ENCODE measurements around the gene CRELD2.

CRELD2 gene

DNA sequence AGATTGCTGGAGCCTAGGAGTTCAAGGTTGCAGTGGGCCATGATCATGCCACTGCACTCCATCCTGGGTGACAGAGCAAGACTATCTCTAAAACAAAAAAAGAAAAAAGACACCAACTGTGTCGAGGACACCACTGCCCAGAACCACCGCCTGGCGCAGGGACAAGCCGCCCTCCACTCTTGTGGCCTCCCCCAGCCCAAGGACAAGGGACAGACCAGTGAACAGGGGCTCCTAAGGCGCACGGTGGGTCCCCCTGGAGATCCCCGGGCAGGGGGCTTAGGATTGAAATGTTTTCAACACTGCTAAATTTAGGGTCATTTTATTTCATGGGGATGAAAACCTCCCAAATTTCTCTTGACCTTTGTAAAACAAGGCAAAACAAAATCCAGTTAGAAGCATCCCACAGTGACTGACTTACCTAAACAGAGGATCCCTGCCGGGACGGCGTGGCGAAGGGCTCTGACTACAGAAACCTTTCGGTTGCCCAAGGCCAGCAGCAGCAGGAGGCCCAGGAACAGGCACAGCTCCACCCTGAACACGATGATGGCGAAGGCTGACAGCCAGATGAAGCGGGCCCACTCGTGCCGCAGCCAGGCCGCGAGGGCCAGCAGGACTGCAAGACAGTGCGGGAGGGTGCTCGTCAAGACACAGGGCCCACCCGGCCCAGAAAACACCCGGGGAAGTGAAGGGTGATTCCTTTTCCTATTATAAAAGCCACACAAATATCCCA lies 8.8 kb upstream of the CRELD2 start:
- Histone ChIP-seq H3K36me3 (peaks cover 63% of the 10 kb centered on the region), H3K27me3 (no peaks in the 10 kb centered on the region), H3K27ac (no peak overlapping the region), H3K9me3 (no peaks in the 10 kb centered on the region), H3K4me1 (ENCODE audit: control insufficient read depth in 1 of 2, insufficient read depth in 1 of 2, low read depth in 1 of 2, low read length in 1 of 2) (no peaks in the 10 kb centered on the region), H3K4me3 (ENCODE audit: low read depth in 1 of 2, low read length in 1 of 2) (no peak overlapping the region)
- TF ChIP-seq, protein P1, sequence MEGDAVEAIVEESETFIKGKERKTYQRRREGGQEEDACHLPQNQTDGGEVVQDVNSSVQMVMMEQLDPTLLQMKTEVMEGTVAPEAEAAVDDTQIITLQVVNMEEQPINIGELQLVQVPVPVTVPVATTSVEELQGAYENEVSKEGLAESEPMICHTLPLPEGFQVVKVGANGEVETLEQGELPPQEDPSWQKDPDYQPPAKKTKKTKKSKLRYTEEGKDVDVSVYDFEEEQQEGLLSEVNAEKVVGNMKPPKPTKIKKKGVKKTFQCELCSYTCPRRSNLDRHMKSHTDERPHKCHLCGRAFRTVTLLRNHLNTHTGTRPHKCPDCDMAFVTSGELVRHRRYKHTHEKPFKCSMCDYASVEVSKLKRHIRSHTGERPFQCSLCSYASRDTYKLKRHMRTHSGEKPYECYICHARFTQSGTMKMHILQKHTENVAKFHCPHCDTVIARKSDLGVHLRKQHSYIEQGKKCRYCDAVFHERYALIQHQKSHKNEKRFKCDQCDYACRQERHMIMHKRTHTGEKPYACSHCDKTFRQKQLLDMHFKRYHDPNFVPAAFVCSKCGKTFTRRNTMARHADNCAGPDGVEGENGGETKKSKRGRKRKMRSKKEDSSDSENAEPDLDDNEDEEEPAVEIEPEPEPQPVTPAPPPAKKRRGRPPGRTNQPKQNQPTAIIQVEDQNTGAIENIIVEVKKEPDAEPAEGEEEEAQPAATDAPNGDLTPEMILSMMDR (IDR thresholded peaks at IDR 0.05): no peak

DNA sequence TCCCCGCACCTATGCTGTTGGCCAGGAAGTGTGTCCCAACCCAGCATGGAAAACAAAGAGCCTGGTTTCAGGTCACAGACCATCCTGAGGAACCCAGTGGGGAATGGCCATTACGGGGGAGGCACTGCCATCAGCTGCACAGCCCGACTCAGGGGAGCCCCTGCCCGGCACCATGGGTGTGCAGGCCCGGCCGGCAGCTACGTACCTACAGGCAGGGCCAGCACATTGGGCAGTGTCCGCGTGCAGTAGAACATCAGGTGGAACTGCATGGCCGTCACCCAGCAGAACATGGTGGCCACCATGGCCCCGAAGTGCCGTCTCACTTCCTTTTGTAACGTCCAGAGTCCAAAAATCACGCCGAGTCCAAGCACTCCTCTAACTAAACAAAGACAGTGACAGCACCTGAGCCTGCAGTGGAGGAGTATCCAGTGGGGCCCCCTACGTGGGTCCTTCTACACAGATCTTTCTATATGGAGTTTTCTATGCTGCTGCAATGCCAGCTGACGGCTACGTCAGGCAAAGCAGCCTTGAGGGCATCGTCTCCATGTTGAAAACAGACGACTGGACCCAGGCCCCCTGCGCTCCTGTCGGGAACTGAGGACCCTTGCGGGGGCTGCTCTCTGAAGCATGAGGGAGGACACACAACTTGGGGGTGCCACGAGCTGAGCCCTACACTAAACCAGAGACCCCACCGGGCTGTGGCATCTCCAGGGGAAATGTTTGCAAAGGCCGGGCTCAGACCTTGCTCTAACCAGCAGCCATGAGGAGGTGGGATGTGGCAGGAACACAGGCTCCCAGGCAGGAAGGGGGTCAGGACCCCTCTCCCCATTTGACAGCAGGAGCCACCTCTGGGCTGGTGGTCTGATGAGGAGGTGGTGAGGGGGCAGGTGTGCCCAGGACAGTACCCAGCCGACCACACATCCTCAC lies 7.9 kb upstream of the CRELD2 start:
- peaks cover 63% of the 10 kb centered on the region for H3K36me3 ChIP-seq
- H3K9me3 ChIP-seq: no peaks in the 10 kb centered on the region
- H3K27me3 ChIP-seq: no peaks in the 10 kb centered on the region
- H3K4me3 ChIP-seq (ENCODE audit: low read depth in 1 of 2, low read length in 1 of 2): no peak overlapping the region
- no peaks in the 10 kb centered on the region for H3K4me1 ChIP-seq (ENCODE audit: control insufficient read depth in 1 of 2, insufficient read depth in 1 of 2, low read depth in 1 of 2, low read length in 1 of 2)
- H3K27ac ChIP-seq: no peak overlapping the region
- TF ChIP-seq, protein P1 (IDR thresholded peaks at IDR 0.05): no peak

DNA sequence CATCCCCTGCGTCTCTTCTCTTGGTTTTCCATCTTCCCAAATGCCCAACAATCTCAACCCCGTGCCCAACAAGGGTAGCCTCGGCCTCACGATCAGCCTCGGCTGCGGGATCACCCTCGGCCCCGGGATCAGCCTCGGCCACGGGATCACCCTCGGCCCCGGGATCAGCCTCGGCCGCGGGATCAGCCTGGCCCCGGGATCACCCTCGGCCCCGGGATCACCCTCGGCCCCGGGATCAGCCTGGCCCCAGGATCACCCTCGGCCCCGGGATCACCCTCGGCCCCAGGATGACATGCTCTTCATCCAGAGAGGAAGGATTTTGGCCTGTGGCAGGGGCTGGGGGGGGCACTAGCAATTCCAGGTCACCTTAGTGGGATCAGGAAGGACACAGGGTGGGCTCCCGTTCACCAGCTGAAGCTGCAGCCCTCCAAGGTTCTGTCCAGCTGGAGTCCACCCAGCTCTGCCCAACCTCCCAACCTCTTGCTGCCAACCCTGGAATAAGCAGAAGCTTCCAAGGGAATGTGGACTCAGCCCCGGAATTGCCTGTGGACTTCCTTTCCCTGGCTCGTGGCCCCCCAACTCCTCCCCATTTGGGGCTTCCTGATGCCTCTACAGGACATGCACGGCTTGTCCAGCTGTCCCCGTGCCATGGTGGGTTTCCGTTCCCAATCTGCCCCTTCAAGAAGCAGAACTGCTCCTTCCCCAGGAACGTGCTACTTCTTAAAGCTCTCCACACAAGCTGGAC lies 6.4 kb upstream of the CRELD2 start:
- H3K4me1 ChIP-seq (ENCODE audit: control insufficient read depth in 1 of 2, insufficient read depth in 1 of 2, low read depth in 1 of 2, low read length in 1 of 2): peaks cover 2% of the 10 kb centered on the region in 2 experiments
- no peak overlapping the region for H3K27ac ChIP-seq
- H3K36me3 ChIP-seq: peaks cover 47% of the 10 kb centered on the region
- no peaks in the 10 kb centered on the region for H3K27me3 ChIP-seq
- TF ChIP-seq, protein P1 (IDR thresholded peaks at IDR 0.05): no peak
- no peak overlapping the region for H3K4me3 ChIP-seq (ENCODE audit: low read depth in 1 of 2, low read length in 1 of 2)
- H3K9me3 ChIP-seq: no peaks in the 10 kb centered on the region

DNA sequence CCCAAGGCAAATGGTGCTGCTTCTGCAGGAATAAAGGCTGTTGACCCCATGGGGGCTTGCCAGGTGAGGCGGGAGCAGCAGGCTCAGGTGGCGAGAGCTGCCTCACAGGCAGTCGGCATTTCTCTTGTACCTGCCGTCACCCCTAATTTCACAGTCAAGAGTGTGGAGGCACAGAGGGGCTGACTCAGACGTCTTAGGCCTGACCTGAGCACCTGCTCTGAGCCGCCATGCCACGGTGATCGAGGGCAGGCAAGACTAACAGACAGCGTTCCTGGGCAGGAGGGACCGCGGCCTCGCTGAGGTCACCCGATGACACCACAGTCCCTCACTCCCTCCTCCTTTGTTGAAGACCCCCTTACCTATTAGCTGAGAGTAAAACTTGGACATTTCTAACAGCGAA lies 5.4 kb upstream of the CRELD2 start:
- H3K4me1 ChIP-seq (ENCODE audit: control insufficient read depth in 1 of 2, insufficient read depth in 1 of 2, low read depth in 1 of 2, low read length in 1 of 2): peaks cover 10 to 11% of the 10 kb centered on the region in 2 experiments
- no peaks in the 10 kb centered on the region for H3K9me3 ChIP-seq
- no peak overlapping the region for H3K27ac ChIP-seq
- TF ChIP-seq, protein P1 (IDR thresholded peaks at IDR 0.05): no peak
- peaks cover 38% of the 10 kb centered on the region for H3K36me3 ChIP-seq
- no peaks in the 10 kb centered on the region for H3K27me3 ChIP-seq
- no peak overlapping the region for H3K4me3 ChIP-seq (ENCODE audit: low read depth in 1 of 2, low read length in 1 of 2)

DNA sequence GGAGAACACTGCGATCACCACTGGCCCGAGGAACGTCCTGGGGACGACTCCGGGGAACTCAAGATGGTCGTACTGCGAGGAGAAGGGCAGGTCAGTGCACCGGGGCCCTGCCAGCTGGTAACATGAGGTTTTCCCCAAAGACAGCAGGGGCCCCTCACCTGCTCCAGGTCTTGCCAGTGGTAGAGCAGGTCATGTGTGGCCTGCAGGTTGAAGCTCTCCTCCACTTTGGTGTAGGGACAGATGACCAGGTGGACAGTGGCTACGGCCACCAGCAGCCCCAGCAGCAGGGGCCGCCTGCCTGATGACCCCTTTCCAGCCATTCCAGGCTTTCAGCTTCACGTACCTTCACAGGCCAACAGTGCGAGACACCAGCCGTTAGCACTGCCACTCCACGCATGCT lies 5.0 kb upstream of the CRELD2 start:
- H3K4me1 ChIP-seq (ENCODE audit: control insufficient read depth in 1 of 2, insufficient read depth in 1 of 2, low read depth in 1 of 2, low read length in 1 of 2): peaks cover 10 to 12% of the 10 kb centered on the region in 2 experiments
- TF ChIP-seq, protein P1 (IDR thresholded peaks at IDR 0.05): no peak
- H3K27me3 ChIP-seq: no peaks in the 10 kb centered on the region
- no peak overlapping the region for H3K27ac ChIP-seq
- no peak overlapping the region for H3K4me3 ChIP-seq (ENCODE audit: low read depth in 1 of 2, low read length in 1 of 2)
- H3K36me3 ChIP-seq: peaks cover 35% of the 10 kb centered on the region
- no peaks in the 10 kb centered on the region for H3K9me3 ChIP-seq
